H1 (cell line): ENCODE results near the gene PRG3. TPM values are rescaled to one million over a fixed set of nuclear protein-coding genes. Genes with fewer than 3 reads are reported as not detected.

Experiments
- CBX5 ChIP-seq: fragments of 300-800, 300-1000 bp; sonication (generic); IDR thresholded peaks from 2 replicates; pipeline ENCODE4 v1.7.1; 2016; ENCODE audit warnings: antibody characterized with exemption, low read length, low read depth
- KDM1A ChIP-seq: fragments of 200-600, 300-600 bp; sonication (generic); IDR thresholded peaks from 2 replicates; pipeline ENCODE4 v1.7.1; 2016; ENCODE audit warnings: mild to moderate bottlenecking, low read length, borderline replicate concordance
- MAFK ChIP-seq: IDR thresholded peaks from 2 replicates; pipeline ENCODE4 v1.6.1; 2012; ENCODE audit warnings: low read depth, mild to moderate bottlenecking, improper control_type of control experiment, low read length
- SIRT6 ChIP-seq: IDR thresholded peaks from one replicate; pipeline ENCODE4 v1.7.1; 2012; ENCODE audit warnings: low read length, inconsistent platforms
- polyA plus RNA-seq, 7 experiments: library from polyadenylated mRNA; depleted of rRNA in 3 of 7; stranded (reverse) in 5 of 7; unstranded in 2 of 7; fragments of >200 nt in 5 of 7; fragments of 200-250 nt in 2 of 7; gene quantifications; 1 replicate in 5 of 7; 2 replicates in 1 of 7; 4 replicates in 1 of 7; pipeline versions ENCODE4 v1.2.1 to v1.2.3, GENCODE V29; 2011 to 2013; ENCODE audit warnings: missing spikeins in 2 of 7, mixed read lengths in 2 of 7
- total RNA-seq: library from RNA; stranded (reverse); fragmentation: NEBNext Ultra II Directional; extraction: Animal tissue kit (Norgen Biotek cat#: 25700); gene quantifications from 2 replicates; pipeline ENCODE4 v1.2.1, GENCODE V29; 2021
- TF ChIP-seq, protein P1 (sequence below): IDR thresholded peaks from 2 replicates; pipeline ENCODE4 v1.6.1; 2012; ENCODE audit warnings: inconsistent platforms

PRG3 gene
- total and polyA plus RNA-seq, 2 of the 8 experiments (the other 6 are each of a cell fraction or from before 2014, with no cell fraction given) = not detected

DNA sequence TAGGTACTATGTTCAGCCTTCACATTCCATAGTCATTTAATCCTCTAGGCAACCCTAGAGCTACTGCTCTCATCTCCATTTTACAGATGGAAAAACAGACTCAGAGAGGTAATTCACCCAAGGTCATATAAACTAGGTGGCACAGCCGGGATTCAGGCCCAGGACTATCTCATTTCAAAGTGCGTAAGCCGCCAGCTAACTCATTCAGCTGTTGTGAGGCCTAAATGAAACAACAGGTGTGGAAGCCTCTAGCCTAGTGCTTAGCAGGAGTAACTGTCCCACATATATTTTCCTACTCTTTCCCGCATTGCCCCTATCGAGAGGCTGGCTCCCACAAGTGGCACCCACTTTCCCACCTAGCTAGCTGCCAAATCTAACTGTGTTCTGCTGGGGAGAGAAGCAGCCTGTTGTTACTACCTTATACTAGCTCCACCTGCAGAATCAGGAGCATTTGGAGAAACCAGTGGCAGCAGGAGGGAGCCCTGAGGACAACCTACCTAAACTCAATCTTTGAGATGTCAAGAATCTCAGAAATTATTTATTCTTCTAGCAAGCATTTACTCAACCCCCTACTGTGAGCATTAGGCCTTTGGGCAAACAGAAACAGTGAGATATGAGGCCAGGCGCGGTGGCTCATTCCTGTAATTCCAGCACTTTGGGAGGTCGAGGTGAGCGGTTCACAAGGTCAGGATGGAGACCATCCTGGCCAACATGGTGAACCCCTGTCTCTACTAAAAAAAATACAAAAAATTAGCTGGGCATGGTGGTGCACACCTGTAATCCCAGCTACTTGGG, 20.9 kb downstream of the PRG3 start (continued):
- no peak for TF ChIP-seq MAFK
- no peak for TF ChIP-seq KDM1A
- TF ChIP-seq CBX5 = no peak
- no peak for TF ChIP-seq SIRT6
- TF ChIP-seq, protein P1, sequence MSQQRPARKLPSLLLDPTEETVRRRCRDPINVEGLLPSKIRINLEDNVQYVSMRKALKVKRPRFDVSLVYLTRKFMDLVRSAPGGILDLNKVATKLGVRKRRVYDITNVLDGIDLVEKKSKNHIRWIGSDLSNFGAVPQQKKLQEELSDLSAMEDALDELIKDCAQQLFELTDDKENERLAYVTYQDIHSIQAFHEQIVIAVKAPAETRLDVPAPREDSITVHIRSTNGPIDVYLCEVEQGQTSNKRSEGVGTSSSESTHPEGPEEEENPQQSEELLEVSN = no peak
- TF ChIP-seq, all 59 proteins: peak for 0
